Activated naive CD4-positive, alpha-beta T cell treated with anti-CD3 and anti-CD28 coated beads, Interleukin-2, amount 50 U/mL, for 72 hours (primary cell): ENCODE measurements around the gene PPP1CA. TPM values are rescaled to one million over a fixed set of nuclear protein-coding genes. Genes with fewer than 3 reads are reported as not detected.

Experiments used
- ATAC-seq, 2 donors: fragments of 150-1000 bp; cut with Tn5 transposase; 2 replicates each; pipeline ENCODE4 v1.10.0; 2021; ENCODE audit warnings: mild to moderate bottlenecking in 2 of 2, moderate library complexity in 2 of 2
- DNase-seq, 2 donors: peaks; one replicate each; pipeline ENCODE4 v3.0.0; 2021 to 2022; ENCODE audit warnings: low spot score in 2 of 2
- H3K27ac Mint-ChIP-seq, 2 donors: one replicate each; pipeline ENCODE4 v1.8.0; 2022; ENCODE audit warnings: mild to moderate bottlenecking in 2 of 2, mixed read lengths in 2 of 2
- H3K36me3 Mint-ChIP-seq, 2 donors: one replicate each; pipeline ENCODE4 v1.8.0; 2022; ENCODE audit warnings: mixed read lengths in 2 of 2
- H3K9me3 Mint-ChIP-seq, 2 donors: one replicate each; pipeline ENCODE4 v1.8.0; 2022; ENCODE audit warnings: mixed read lengths in 2 of 2
- total RNA-seq, 2 donors: library from RNA; stranded (reverse); gene quantifications; one replicate each; pipeline ENCODE4 v1.2.3, GENCODE V29; 2022

PPP1CA gene
- total RNA-seq, 2 donors from 2014 or later, result 238 to 253 TPM

- ATAC-seq (no peak), DNase-seq (peak in 1 of 2 donors; percentile 74)
- Mint-ChIP-seq H3K27ac (peak overlapping the region; percentile 38 to 90), H3K36me3 (no peaks in the 10 kb centered on the region), H3K9me3 (no peaks in the 10 kb centered on the region)
These were observed 44.6 kb downstream of the PPP1CA start for GRCh38 chr11:67356864-67357561.

GRCh38 chr11:67356387-67356863 lies 45.2 kb downstream of the PPP1CA start:
- ATAC-seq (no peak), DNase-seq (no peak)
- Mint-ChIP-seq H3K36me3 (no peaks in the 10 kb centered on the region), H3K27ac (peak overlapping the region; percentile 81 to 90), H3K9me3 (no peaks in the 10 kb centered on the region)

GRCh38 chr11:67355794-67356386 lies 45.8 kb downstream of the PPP1CA start:
- Mint-ChIP-seq H3K36me3 (no peaks in the 10 kb centered on the region), H3K9me3 (no peaks in the 10 kb centered on the region), H3K27ac (peak overlapping the region; percentile 81 to 90)
- no peak for DNase-seq
- no peak for ATAC-seq

- Mint-ChIP-seq H3K36me3 (no peaks in the 10 kb centered on the region), H3K9me3 (no peaks in the 10 kb centered on the region), H3K27ac (peak overlapping the region in 1 of 2 donors; percentile 90)
- DNase-seq (no peak), ATAC-seq (no peak)
These were observed 46.5 kb downstream of the PPP1CA start for GRCh38 chr11:67355023-67355793.

GRCh38 chr11:67354075-67355022 lies 47.3 kb downstream of the PPP1CA start:
- ATAC-seq (peak in 1 of 2 donors; percentile 31), DNase-seq (peak in 1 of 2 donors; percentile 12)
- Mint-ChIP-seq H3K9me3 (no peaks in the 10 kb centered on the region), H3K36me3 (no peaks in the 10 kb centered on the region), H3K27ac (peak overlapping the region; percentile 90 to 91)

GRCh38 chr11:67353317-67354074 lies 48.2 kb downstream of the PPP1CA start, which contains the start of gene POLD4:
Gene POLD4, minus strand, starts transcription at chr11:67353546. Its CDS starts 147 bp downstream, at chr11:67353399.
- ATAC-seq (peak; percentile 89 to 94), DNase-seq (peak; percentile 97 to 98)
- H3K9me3 Mint-ChIP-seq, result no peaks in the 10 kb centered on the region
- H3K27ac Mint-ChIP-seq, result peak within 1 kb of the TSS; percentile 90 to 94
- H3K36me3 Mint-ChIP-seq, result no peaks in the 10 kb centered on the region

- no peaks in the 10 kb centered on the region for H3K36me3 Mint-ChIP-seq
- DNase-seq, result no peak
- peak; percentile 33 to 52 for ATAC-seq
These were observed 48.9 kb downstream of the PPP1CA start for GRCh38 chr11:67352546-67353316.

GRCh38 chr11:67351275-67352005 lies 50.2 kb downstream of the PPP1CA start:
- ATAC-seq, result peak; percentile 3 to 12
- DNase-seq, result peak in 1 of 2 donors; percentile 59
- Mint-ChIP-seq H3K9me3 (no peaks in the 10 kb centered on the region), H3K27ac (peak overlapping the region; percentile 22 to 90), H3K36me3 (no peaks in the 10 kb centered on the region)

More at GRCh38 chr11:67352546-67353316, 48.9 kb downstream of the PPP1CA start:
- H3K27ac Mint-ChIP-seq, result peak overlapping the region; percentile 90 to 94
- no peaks in the 10 kb centered on the region for H3K9me3 Mint-ChIP-seq

GRCh38 chr11:67349928-67350465 lies 51.7 kb downstream of the PPP1CA start:
- Mint-ChIP-seq H3K27ac (peak overlapping the region in 1 of 2 donors; percentile 75), H3K9me3 (no peaks in the 10 kb centered on the region), H3K36me3 (no peaks in the 10 kb centered on the region)
- ATAC-seq (no peak), DNase-seq (no peak)

GRCh38 chr11:67349457-67349856 lies 52.2 kb downstream of the PPP1CA start:
- DNase-seq (no peak), ATAC-seq (no peak)
- Mint-ChIP-seq H3K9me3 (no peaks in the 10 kb centered on the region), H3K27ac (peak overlapping the region in 1 of 2 donors; percentile 75), H3K36me3 (no peaks in the 10 kb centered on the region)

GRCh38 chr11:67349036-67349435 lies 52.6 kb downstream of the PPP1CA start:
- Mint-ChIP-seq H3K9me3 (no peaks in the 10 kb centered on the region), H3K36me3 (no peaks in the 10 kb centered on the region), H3K27ac (peak overlapping the region in 1 of 2 donors; percentile 75)
- no peak for DNase-seq
- ATAC-seq, result no peak
